Liver (tissue), 3 donors: Measurements from ENCODE around the gene RADX.
"Not testable (repeated sequence)": the region's sequence is repeated elsewhere in the genome, so short reads cannot be mapped to it uniquely, and the experiment has no call there.

Experiments used
- RAD21 ChIP-seq, 2 donors: IDR thresholded peaks; 2 replicates each; pipeline ENCODE4 v1.6.1; 2016; ENCODE audit warnings: antibody characterized with exemption in 2 of 2, mild to moderate bottlenecking in 2 of 2
- YY1 ChIP-seq: IDR thresholded peaks from 2 replicates; pipeline ENCODE4 v1.6.1; 2016; ENCODE audit warnings: antibody characterized with exemption, mild to moderate bottlenecking
- TF ChIP-seq, protein P1 (sequence below): IDR thresholded peaks from 2 replicates; pipeline ENCODE4 v1.6.1; 2016; ENCODE audit warnings: antibody characterized with exemption
- TF ChIP-seq, protein P2 (sequence below): fragments of 150-350 bp; IDR thresholded peaks from 2 replicates; pipeline ENCODE4 v1.5.1; 2017; ENCODE audit warnings: improper control_type of control experiment, low read depth, low read length; ENCODE audit not compliant: missing input control
- donor health status: healthy.
- donor health status: healthy.

DNA sequence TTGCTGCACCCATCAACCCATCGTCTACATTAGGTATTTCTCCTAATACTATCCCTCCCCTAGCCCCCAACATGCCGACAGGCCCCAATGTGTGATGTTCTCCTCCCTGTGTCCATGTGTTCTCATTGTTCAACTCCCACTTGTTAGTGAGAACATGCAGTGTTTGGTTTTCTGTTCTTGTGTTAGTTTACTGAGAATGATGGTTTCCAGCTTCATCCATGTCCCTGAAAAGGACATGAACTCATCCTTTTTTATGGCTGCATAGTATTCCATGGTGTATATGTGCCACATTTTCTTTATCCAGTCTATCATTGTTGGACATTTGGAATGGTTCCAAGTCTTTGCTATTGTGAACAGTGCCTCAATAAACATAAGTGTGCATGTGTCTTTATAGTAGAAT, 41.8 kb downstream of the RADX start:
- TF ChIP-seq, protein P1, sequence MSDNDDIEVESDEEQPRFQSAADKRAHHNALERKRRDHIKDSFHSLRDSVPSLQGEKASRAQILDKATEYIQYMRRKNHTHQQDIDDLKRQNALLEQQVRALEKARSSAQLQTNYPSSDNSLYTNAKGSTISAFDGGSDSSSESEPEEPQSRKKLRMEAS: not testable (repeated sequence)
- not testable (repeated sequence) for TF ChIP-seq YY1; RAD21 (IDR thresholded peaks at IDR 0.05)
- TF ChIP-seq, protein P2, sequence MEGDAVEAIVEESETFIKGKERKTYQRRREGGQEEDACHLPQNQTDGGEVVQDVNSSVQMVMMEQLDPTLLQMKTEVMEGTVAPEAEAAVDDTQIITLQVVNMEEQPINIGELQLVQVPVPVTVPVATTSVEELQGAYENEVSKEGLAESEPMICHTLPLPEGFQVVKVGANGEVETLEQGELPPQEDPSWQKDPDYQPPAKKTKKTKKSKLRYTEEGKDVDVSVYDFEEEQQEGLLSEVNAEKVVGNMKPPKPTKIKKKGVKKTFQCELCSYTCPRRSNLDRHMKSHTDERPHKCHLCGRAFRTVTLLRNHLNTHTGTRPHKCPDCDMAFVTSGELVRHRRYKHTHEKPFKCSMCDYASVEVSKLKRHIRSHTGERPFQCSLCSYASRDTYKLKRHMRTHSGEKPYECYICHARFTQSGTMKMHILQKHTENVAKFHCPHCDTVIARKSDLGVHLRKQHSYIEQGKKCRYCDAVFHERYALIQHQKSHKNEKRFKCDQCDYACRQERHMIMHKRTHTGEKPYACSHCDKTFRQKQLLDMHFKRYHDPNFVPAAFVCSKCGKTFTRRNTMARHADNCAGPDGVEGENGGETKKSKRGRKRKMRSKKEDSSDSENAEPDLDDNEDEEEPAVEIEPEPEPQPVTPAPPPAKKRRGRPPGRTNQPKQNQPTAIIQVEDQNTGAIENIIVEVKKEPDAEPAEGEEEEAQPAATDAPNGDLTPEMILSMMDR: not testable (repeated sequence)
